OCI-LY7 (cell line): ENCODE measurements around the gene AARS2. TPM values are rescaled to one million over a fixed set of nuclear protein-coding genes. Genes with fewer than 3 reads are reported as not detected.

Experiments
- BruUV-seq: library from RNA; stranded (reverse); fragments of 400-500 nt; replicated peaks from 2 replicates; lab custom pipeline; 2021; lab: Mats Ljungman, UMichigan
- CTCF ChIA-PET: fragments of 300-600 bp; sonication (Branson Sonifier 250); formaldehyde crosslinking; loops from one replicate; lab custom pipeline; 2022; ENCODE audit warnings: antibody characterized with exemption; ENCODE audit not compliant: unreplicated experiment; lab: Charles Lee
- POLR2A ChIA-PET: fragments of 300-600 bp; sonication (Branson Sonifier 250); formaldehyde crosslinking; loops from one replicate; lab custom pipeline; 2022; ENCODE audit warnings: antibody characterized with exemption; lab: Charles Lee
- DNase-seq: peaks from one replicate; pipeline ENCODE4 v3.0.0-alpha.2; 2015; ENCODE audit warnings: low spot score
- H2AFZ ChIP-seq: fragments of 200-600 bp; sonication (generic), shearing (Covaris generic); 2 replicates; pipeline ENCODE4 v1.6.1; 2014; ENCODE audit warnings: mild to moderate bottlenecking, antibody characterized with exemption, low read length, moderate library complexity
- H3K27ac ChIP-seq: fragments of 200-600 bp; sonication (generic); 2 replicates; pipeline ENCODE4 v1.5.1; 2014; ENCODE audit warnings: mixed run types, low read depth, mild to moderate bottlenecking, moderate library complexity, low read length, inconsistent platforms; ENCODE audit not compliant: poor library complexity, severe bottlenecking
- H3K36me3 ChIP-seq: fragments of 200-600 bp; sonication (generic); 2 replicates; pipeline ENCODE4 v1.6.1; 2014; ENCODE audit warnings: mild to moderate bottlenecking, antibody characterized with exemption, low read length, moderate library complexity, mixed read lengths; ENCODE audit not compliant: insufficient read depth
- H3K4me1 ChIP-seq: fragments of 200-600 bp; sonication (generic); 2 replicates; pipeline ENCODE4 v1.5.1; 2014; ENCODE audit warnings: mild to moderate bottlenecking, low read length; ENCODE audit not compliant: insufficient read depth, poor library complexity, severe bottlenecking
- H3K4me2 ChIP-seq: fragments of 200-600 bp; sonication (generic); 2 replicates; pipeline ENCODE4 v1.6.1; 2014; ENCODE audit warnings: mild to moderate bottlenecking, low read length
- H3K4me3 ChIP-seq: fragments of 200-600 bp; sonication (generic); 2 replicates; pipeline ENCODE4 v1.5.1; 2014; ENCODE audit warnings: mild to moderate bottlenecking, low read depth, low read length; ENCODE audit not compliant: poor library complexity, severe bottlenecking
- H3K79me2 ChIP-seq: fragments of 200-600 bp; sonication (generic); 2 replicates; pipeline ENCODE4 v1.6.1; 2016; ENCODE audit warnings: low read depth, mild to moderate bottlenecking, low read length, moderate library complexity, mixed read lengths; ENCODE audit not compliant: insufficient read depth
- H3K9me2 ChIP-seq: fragments of 200-600 bp; sonication (generic); 2 replicates; pipeline ENCODE4 v1.6.1; 2016; ENCODE audit warnings: mild to moderate bottlenecking, low read length, mixed read lengths; ENCODE audit not compliant: insufficient read depth
- H3K9me3 ChIP-seq: fragments of 200-600 bp; sonication (generic); 2 replicates; pipeline ENCODE4 v1.6.1; 2014; ENCODE audit warnings: mild to moderate bottlenecking, mixed run types, low read length, mixed read lengths
- H4K20me1 ChIP-seq: fragments of 200-600 bp; sonication (generic); 2 replicates; pipeline ENCODE4 v1.6.1; 2014; ENCODE audit warnings: mild to moderate bottlenecking, antibody characterized with exemption, low read length, moderate library complexity, mixed read lengths; ENCODE audit not compliant: insufficient read depth
- CTCF ChIP-seq: fragments of 200-600 bp; sonication (generic); conservative IDR thresholded peaks from 2 replicates; pipeline ENCODE4 v1.5.1; 2014; ENCODE audit warnings: mild to moderate bottlenecking, antibody characterized with exemption, low read length, moderate library complexity, mixed read lengths
- EZH2phosphoT487 ChIP-seq: fragments of 200-600 bp; sonication (generic); IDR thresholded peaks from 2 replicates; pipeline ENCODE4 v1.6.1; 2018; ENCODE audit warnings: low read depth, borderline replicate concordance, mild to moderate bottlenecking, mixed run types, antibody characterized with exemption, low read length, moderate library complexity, mixed read lengths
- intact Hi-C: fragments of 100-400 bp; cut with micrococcal nuclease; formaldehyde crosslinking; loops from one replicate; pipeline ENCODE4 v1.10.0; 2022; ENCODE audit not compliant: unreplicated experiment
- total RNA-seq, 2 experiments: library from RNA; depleted of rRNA in 1 of 2; stranded (reverse); fragments of >200 nt in 1 of 2; shearing (Covaris generic) in 1 of 2; gene quantifications; 2 replicates each; pipeline ENCODE4 v1.2.3, GENCODE V29; 2014 to 2022

Gene AARS2
- total RNA-seq, 2 experiments from 2014 or later: 20.7 to 22.0 TPM

GRCh38 chr6:44250718-44251123 is 62.4 kb downstream of the AARS2 start:
- Histone ChIP-seq H3K36me3 (peaks cover 88% of the 10 kb centered on the region), H3K9me3 (no peaks in the 10 kb centered on the region), H4K20me1 (peaks cover 51% of the 10 kb centered on the region), H3K4me1 (peaks cover 65% of the 10 kb centered on the region), H3K4me2 (peak overlapping the region; percentile 98; the same call in 1 of the 2 replicates), H2AFZ (no peak overlapping the region), H3K27ac (no peak overlapping the region), H3K79me2 (peaks cover 52% of the 10 kb centered on the region), H3K4me3 (no peak overlapping the region), H3K9me2 (no peaks in the 10 kb centered on the region)
- TF ChIP-seq CTCF (no peak), EZH2phosphoT487 (no peak)
- no peak for DNase-seq
- ChIA-PET CTCF (no interaction called here), POLR2A (interaction anchor here (0.6 to 1.0 kb wide), 3 partner anchors 26 to 56 kb away, joined by 3 read pairs; no protein-coding TSS in a partner anchor)
- BruUV-seq: no TSS peak
- intact Hi-C loops: no loop called here

DNA sequence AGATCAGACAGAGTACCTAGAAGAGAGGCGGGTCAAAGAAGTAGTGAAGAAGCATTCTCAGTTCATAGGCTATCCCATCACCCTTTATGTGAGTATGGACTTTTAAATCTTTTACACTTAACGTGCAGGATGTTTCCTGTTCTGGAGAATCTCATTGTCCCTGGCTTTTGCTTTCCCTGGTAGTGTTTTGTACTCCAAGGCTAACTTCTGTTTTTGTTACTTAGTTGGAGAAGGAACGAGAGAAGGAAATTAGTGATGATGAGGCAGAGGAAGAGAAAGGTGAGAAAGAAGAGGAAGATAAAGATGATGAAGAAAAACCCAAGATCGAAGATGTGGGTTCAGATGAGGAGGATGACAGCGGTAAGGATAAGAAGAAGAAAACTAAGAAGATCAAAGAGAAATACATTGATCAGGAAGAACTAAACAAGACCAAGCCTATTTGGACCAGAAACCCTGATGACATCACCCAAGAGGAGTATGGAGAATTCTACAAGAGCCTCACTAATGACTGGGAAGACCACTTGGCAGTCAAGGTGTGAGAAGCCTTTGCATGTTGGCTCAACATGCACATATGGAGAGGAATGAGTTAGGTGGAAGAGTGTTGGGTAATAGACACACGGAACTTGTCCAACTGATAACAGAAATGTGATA is 63.0 kb downstream of the AARS2 start:
- Histone ChIP-seq H2AFZ (no peak overlapping the region), H3K4me3 (peak overlapping the region; percentile 93), H3K9me2 (no peaks in the 10 kb centered on the region), H3K4me2 (peak overlapping the region; percentile 98), H3K4me1 (peaks cover 65% of the 10 kb centered on the region), H3K79me2 (peaks cover 52% of the 10 kb centered on the region), H3K27ac (no peak overlapping the region), H3K9me3 (no peaks in the 10 kb centered on the region), H3K36me3 (peaks cover 82% of the 10 kb centered on the region), H4K20me1 (peaks cover 51% of the 10 kb centered on the region)
- DNase-seq: no peak
- intact Hi-C loops: no loop called here
- TF ChIP-seq EZH2phosphoT487 (no peak), CTCF (no peak)
- CTCF ChIA-PET: no interaction called here
- TSS peak; percentile 68 for BruUV-seq
- POLR2A ChIA-PET: interaction anchor here (0.6 to 1.0 kb wide), 2 partner anchors 25 to 29 kb away, joined by 3 read pairs; no protein-coding TSS in a partner anchor

Other genes with a start within 250 kb of the AARS2 start
- gene MRPL14, start 185.9 kb downstream of the AARS2 start, total RNA-seq (2014; rRNA removed; shearing (Covaris generic)): 87.2 and 97.8 TPM in 2 replicates
- 42.8 and 51.3 TPM in 2 replicates for gene MRPL14, start 185.9 kb downstream of the AARS2 start, total RNA-seq (2022)
- gene TMEM63B, start 185.8 kb downstream of the AARS2 start, total RNA-seq (2014; rRNA removed; shearing (Covaris generic)): 3.7 and 5.4 TPM in 2 replicates
- gene TMEM63B, start 185.8 kb downstream of the AARS2 start, total RNA-seq (2022): 10.0 and 10.2 TPM in 2 replicates
- gene CAPN11, start 154.5 kb downstream of the AARS2 start, total RNA-seq (2014; rRNA removed; shearing (Covaris generic)): not detected in 2 replicates
- not detected in 2 replicates for gene CAPN11, start 154.5 kb downstream of the AARS2 start, total RNA-seq (2022)
- not detected in 2 replicates for gene MYMX, start 96.4 kb downstream of the AARS2 start, total RNA-seq (2014; rRNA removed; shearing (Covaris generic))
- not detected in 2 replicates for gene MYMX, start 96.4 kb downstream of the AARS2 start, total RNA-seq (2022)
- 51.5 and 52.6 TPM in 2 replicates for gene SLC29A1, start 89.8 kb downstream of the AARS2 start, total RNA-seq (2014; rRNA removed; shearing (Covaris generic))
- 54.1 and 64.6 TPM in 2 replicates for gene SLC29A1, start 89.8 kb downstream of the AARS2 start, total RNA-seq (2022)
- 911 and 1,004 TPM in 2 replicates for gene HSP90AB1, start 66.2 kb downstream of the AARS2 start, total RNA-seq (2014; rRNA removed; shearing (Covaris generic))
- 1,055 and 1,282 TPM in 2 replicates for gene HSP90AB1, start 66.2 kb downstream of the AARS2 start, total RNA-seq (2022)
- 10.1 and 13.9 TPM in 2 replicates for gene SLC35B2, start 55.8 kb downstream of the AARS2 start, total RNA-seq (2014; rRNA removed; shearing (Covaris generic))
- gene SLC35B2, start 55.8 kb downstream of the AARS2 start, total RNA-seq (2022): 15.3 and 16.5 TPM in 2 replicates
- gene NFKBIE, start 47.8 kb downstream of the AARS2 start, total RNA-seq (2014; rRNA removed; shearing (Covaris generic)): 27.5 and 43.1 TPM in 2 replicates
- 22.4 and 24.8 TPM in 2 replicates for gene NFKBIE, start 47.8 kb downstream of the AARS2 start, total RNA-seq (2022)
- gene TMEM151B, start 42.9 kb downstream of the AARS2 start, total RNA-seq (2014; rRNA removed; shearing (Covaris generic)): not detected in 2 replicates
- gene TMEM151B, start 42.9 kb downstream of the AARS2 start, total RNA-seq (2022): 0.07 and 0.15 TPM in 2 replicates
- not detected in 2 replicates for gene SPATS1, start 29.3 kb upstream of the AARS2 start, total RNA-seq (2014; rRNA removed; shearing (Covaris generic))
- gene SPATS1, start 29.3 kb upstream of the AARS2 start, total RNA-seq (2022): not detected in 2 replicates
- 21.5 and 22.5 TPM in 2 replicates for gene CDC5L, start 74.4 kb upstream of the AARS2 start, total RNA-seq (2014; rRNA removed; shearing (Covaris generic))
- 23.4 and 24.0 TPM in 2 replicates for gene CDC5L, start 74.4 kb upstream of the AARS2 start, total RNA-seq (2022)